GDM1 (cell line): Measurements from ENCODE around the gene CBS.
"Not testable (repeated sequence)": the region's sequence is repeated elsewhere in the genome, so short reads cannot be mapped to it uniquely, and the experiment has no call there.

Experiments used
- DNase-seq: peaks from one replicate; lab custom pipeline; 2025; lab: John Stamatoyannopoulos, UW

The CBS gene

GRCh38 chr21:43024439-43025136 is 51.0 kb downstream of the CBS start:
- no peak for DNase-seq

DNA sequence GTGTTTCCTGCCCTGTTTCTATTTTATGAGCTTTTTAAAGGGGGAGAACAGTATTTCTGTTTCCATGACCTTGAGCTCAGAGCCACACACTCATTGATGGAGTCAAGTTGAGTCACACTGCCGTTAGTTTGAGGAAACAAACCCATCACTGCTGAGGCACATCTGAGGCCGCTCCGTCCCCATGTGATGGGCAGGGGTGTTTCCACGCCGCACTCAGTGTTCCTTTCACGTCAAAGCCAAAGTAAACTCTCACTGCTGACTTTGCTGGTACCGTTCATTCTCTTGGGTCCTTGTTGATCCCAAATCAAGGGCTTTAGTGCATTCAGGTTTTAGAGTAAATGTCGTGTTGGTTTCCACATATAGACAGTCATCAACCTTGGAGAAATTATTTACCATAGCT is 52.5 kb downstream of the CBS start:
- DNase-seq = no peak

GRCh38 chr21:43021756-43022600 is 53.7 kb downstream of the CBS start:
- no peak for DNase-seq

GRCh38 chr21:43021191-43021590 is 54.4 kb downstream of the CBS start:
- DNase-seq = no peak

- no peak for DNase-seq
Measured at GRCh38 chr21:43020771-43021170, 54.9 kb downstream of the CBS start.

DNA sequence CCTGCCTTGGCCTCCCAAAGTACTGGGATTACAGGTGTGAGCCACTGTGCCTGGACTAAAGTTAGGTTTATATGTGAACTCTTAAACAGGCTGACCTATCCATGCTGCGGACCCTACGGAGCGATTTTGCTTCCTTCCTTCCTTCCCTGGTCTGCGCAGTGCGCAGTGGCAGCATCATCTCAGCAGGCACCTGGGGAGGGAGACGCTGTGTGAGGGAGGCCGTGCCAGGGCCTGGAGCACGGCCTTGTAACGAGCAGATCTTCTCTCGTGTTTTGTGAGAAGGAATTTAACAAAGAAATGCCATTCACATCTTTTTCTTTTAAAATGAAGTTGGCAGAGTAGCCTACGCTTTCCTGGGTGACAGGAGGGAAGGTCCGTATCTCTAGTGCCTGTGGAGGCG is 55.5 kb downstream of the CBS start:
- DNase-seq = no peak

GRCh38 chr21:43018519-43018918 is 57.1 kb downstream of the CBS start:
- no peak for DNase-seq

- DNase-seq = no peak
Measured at GRCh38 chr21:43016728-43017127, 58.9 kb downstream of the CBS start.

GRCh38 chr21:43015906-43016540 is 59.6 kb downstream of the CBS start:
- no peak for DNase-seq

DNA sequence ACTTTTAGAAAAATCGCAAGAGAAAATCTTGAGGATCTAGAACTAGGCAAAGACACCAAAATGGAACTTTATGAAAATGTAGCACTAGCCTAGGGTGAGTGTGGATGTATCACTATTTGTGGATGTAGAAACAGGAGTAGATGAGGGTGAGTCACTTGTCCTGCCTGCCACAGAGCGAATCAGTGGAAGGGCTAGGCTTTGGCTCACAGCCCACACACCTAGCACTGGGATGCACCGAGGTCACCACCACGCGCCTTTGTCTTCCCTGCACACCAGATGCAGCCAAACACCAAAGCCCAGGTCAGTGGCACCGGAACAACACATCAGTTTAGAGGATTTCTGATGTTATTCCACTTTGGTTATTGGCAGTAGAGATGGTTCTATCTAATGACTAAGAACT is 63.0 kb downstream of the CBS start:
- no peak for DNase-seq

- DNase-seq = no peak
Measured at GRCh38 chr21:43006874-43007208, 68.8 kb downstream of the CBS start.

- DNase-seq = not testable (repeated sequence)
Measured at GRCh38 chr21:43006051-43006873, 69.4 kb downstream of the CBS start.

- no peak for DNase-seq
Measured at GRCh38 chr21:43005635-43006034, 70.0 kb downstream of the CBS start.

DNA sequence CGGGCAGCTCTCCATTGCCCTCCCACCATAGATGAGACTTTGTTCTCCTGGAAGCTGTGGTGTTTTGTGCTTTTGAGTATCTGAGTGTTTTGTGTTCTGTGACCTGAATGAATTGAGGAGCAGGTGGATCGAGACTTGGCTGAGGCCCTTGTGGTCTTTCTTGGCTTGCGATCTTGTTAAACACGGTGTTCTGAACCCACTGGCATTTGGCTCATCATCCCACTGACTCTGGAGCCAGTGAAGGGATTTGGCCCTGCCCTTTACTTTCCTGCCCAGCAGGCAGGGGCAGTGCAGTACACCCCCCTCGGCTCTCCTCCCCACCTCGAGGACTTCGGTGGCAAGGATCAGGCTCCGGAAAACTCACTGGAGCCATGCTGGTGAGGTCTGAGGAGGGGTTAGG is 70.7 kb downstream of the CBS start:
- no peak for DNase-seq
